GM19438 (cell line): ENCODE data around the gene PCDHB3.
"Not testable (repeated sequence)": the region's sequence is repeated elsewhere in the genome, so short reads cannot be mapped to it uniquely, and the experiment has no call there.

ENCODE experiments used
- ATAC-seq: cut with Tn5 transposase; IDR thresholded peaks from one replicate; pipeline ENCODE4 v1.9.1; 2021; ENCODE audit warnings: low read depth; ENCODE audit not compliant: unreplicated experiment

The PCDHB3 gene

DNA sequence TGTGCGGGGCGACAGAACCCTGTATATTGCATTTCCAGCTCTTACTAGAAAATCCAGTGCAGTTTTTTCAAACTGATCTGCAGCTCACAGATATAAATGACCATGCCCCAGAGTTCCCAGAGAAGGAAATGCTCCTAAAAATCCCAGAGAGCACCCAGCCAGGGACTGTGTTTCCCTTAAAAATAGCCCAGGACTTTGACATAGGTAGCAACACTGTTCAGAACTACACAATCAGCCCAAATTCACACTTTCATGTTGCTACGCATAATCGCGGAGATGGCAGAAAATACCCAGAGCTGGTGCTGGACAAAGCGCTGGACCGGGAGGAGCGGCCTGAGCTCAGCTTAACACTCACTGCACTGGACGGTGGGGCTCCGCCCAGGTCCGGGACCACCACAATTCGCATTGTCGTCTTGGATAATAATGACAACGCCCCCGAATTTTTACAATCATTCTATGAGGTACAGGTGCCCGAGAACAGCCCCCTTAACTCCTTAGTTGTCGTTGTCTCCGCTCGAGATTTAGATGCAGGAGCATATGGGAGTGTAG lies 35.5 kb downstream of the PCDHB3 start:
- ATAC-seq = no peak

DNA sequence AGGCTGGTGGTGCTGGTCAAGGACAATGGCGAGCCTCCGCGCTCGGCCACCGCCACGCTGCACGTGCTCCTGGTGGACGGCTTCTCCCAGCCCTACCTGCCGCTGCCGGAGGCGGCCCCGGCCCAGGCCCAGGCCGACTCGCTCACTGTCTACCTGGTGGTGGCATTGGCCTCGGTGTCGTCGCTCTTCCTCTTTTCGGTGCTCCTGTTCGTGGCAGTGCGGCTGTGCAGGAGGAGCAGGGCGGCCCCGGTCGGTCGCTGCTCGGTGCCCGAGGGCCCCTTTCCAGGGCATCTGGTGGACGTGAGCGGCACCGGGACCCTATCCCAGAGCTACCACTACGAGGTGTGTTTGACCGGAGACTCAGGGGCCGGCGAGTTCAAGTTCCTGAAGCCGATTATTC lies 37.1 kb downstream of the PCDHB3 start:
- ATAC-seq = not testable (repeated sequence)

DNA sequence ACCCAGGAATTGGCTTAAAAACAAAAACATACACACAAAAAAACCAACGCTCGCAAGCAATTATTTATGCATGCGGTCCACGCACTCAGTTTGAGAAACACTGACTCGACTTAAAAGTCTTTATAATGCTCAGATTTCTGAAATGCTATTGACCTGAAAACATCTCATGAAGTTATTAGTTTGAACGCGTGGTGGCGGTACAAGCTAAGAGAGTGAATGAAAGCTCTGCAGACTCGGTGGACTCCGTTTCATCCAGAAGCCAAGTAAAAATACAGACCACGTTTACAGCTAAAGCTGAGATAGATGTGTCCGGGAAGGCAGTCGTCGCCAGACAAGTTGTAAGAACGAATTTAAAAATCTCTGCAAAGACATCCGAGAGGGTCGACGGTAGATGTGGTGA lies 49.5 kb downstream of the PCDHB3 start, which contains the start of gene PCDHB6:
Gene PCDHB6, plus strand, starts transcription at position 246 of the 400 bp plus-strand sequence. CDS start 201 bp downstream, outside the sequence.
- ATAC-seq = no peak

DNA sequence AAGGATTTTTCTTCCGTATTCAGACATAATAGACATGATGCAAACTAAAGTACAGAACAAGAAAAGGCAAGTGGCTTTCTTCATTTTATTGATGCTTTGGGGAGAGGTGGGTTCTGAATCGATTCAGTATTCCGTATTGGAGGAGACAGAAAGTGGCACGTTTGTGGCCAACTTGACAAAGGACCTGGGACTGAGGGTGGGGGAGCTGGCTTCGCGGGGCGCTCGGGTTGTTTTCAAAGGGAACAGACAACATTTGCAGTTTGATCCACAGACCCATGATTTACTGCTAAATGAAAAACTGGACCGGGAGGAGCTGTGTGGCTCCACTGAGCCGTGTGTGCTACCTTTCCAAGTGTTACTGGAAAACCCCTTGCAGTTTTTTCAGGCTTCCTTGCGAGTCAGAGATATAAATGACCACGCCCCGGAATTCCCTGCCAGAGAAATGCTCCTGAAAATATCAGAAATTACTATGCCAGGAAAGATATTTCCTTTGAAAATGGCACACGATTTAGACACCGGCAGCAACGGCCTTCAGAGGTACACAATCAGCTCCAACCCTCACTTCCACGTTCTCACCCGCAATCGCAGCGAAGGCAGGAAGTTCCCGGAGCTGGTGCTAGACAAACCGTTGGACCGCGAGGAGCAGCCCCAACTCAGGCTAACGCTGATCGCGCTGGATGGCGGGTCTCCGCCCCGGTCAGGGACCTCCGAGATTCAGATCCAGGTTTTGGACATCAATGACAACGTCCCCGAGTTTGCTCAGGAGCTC lies 50.1 kb downstream of the PCDHB3 start:
- ATAC-seq = no peak

- ATAC-seq = no peak
Observed at GRCh38 chr5:141150993-141151325, 50.7 kb downstream of the PCDHB3 start.

GRCh38 chr5:141151632-141152031 lies 51.4 kb downstream of the PCDHB3 start:
- ATAC-seq = not testable (repeated sequence)

- ATAC-seq = not testable (repeated sequence)
Observed at GRCh38 chr5:141152096-141152495, 51.8 kb downstream of the PCDHB3 start.
